ENCODE results near the gene OR52D1. TPM values are rescaled to one million over a fixed set of nuclear protein-coding genes. Genes with fewer than 3 reads are reported as not detected.

OR52D1 gene
- total and polyA plus RNA-seq, 2 of the 8 experiments (the other 6 are each of a cell fraction or from before 2014, with no cell fraction given), result not detected

DNA sequence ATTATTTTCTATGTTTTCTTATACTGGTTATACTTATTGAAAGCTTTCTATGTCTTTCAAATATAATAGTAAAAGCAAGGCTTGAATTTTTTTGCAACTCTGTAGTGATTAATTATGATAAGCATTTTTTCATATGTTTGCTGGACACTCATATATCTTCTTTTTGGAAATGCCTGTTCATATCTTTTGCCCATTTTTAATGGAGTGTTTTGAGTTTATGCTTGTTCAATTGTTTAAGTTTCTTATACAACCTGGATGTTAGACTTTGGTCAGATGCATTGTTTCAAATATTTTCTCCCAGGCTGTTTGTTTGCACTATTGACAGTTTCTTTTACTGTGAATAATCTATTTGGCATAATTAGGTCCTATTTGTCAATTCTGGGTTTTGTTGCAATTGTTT is 48.0 kb downstream of the OR52D1 start (continued):
- no peak for TF ChIP-seq KDM5A (IDR thresholded peaks at IDR 0.05; ENCODE audit: low read length)
- TF ChIP-seq PHF8 (conservative IDR thresholded peaks at IDR 0.05; ENCODE audit: low read depth, low read length), result no peak
- TF ChIP-seq TEAD4 (IDR thresholded peaks at IDR 0.05; ENCODE audit: low read depth, low read length), result no peak

Other genes with a start within 250 kb of the OR52D1 start
- gene HBG1, start 238.8 kb upstream of the OR52D1 start, total RNA-seq (2021; fragmentation: NEBNext Ultra II Directional; extraction: Animal tissue kit (Norgen Biotek cat#: 25700)), result not detected in 2 replicates
- 0.26 TPM in 1 of 2 replicates, not detected in the other for gene HBG1, start 238.8 kb upstream of the OR52D1 start, polyA plus RNA-seq (2011; rRNA removed)
- not detected in 2 replicates for gene HBG2, start 233.9 kb upstream of the OR52D1 start, total RNA-seq (2021; fragmentation: NEBNext Ultra II Directional; extraction: Animal tissue kit (Norgen Biotek cat#: 25700))
- gene HBG2, start 233.9 kb upstream of the OR52D1 start, polyA plus RNA-seq (2011; rRNA removed), result 0.19 and 0.23 TPM in 2 replicates
- gene HBE1, start 218.7 kb upstream of the OR52D1 start, total RNA-seq (2021; fragmentation: NEBNext Ultra II Directional; extraction: Animal tissue kit (Norgen Biotek cat#: 25700)), result not detected in 2 replicates
- gene HBE1, start 218.7 kb upstream of the OR52D1 start, polyA plus RNA-seq (2011; rRNA removed), result 0.20 and 0.39 TPM in 2 replicates
- not detected in 2 replicates for gene OR51B4, start 186.7 kb upstream of the OR52D1 start, total RNA-seq (2021; fragmentation: NEBNext Ultra II Directional; extraction: Animal tissue kit (Norgen Biotek cat#: 25700))
- not detected in 2 replicates for gene OR51B4, start 186.7 kb upstream of the OR52D1 start, polyA plus RNA-seq (2011; rRNA removed)
- not detected in 2 replicates for gene OR51B2, start 164.4 kb upstream of the OR52D1 start, total RNA-seq (2021; fragmentation: NEBNext Ultra II Directional; extraction: Animal tissue kit (Norgen Biotek cat#: 25700))
- not detected in 2 replicates for gene OR51B2, start 164.4 kb upstream of the OR52D1 start, polyA plus RNA-seq (2011; rRNA removed)
- gene OR51B5, start 145.2 kb upstream of the OR52D1 start, total RNA-seq (2021; fragmentation: NEBNext Ultra II Directional; extraction: Animal tissue kit (Norgen Biotek cat#: 25700)), result not detected in 2 replicates
- gene OR51B5, start 145.2 kb upstream of the OR52D1 start, polyA plus RNA-seq (2011; rRNA removed), result 0.06 TPM in 1 of 2 replicates, not detected in the other
- gene OR51B6, start 137.2 kb upstream of the OR52D1 start, total RNA-seq (2021; fragmentation: NEBNext Ultra II Directional; extraction: Animal tissue kit (Norgen Biotek cat#: 25700)), result not detected in 2 replicates
- not detected in 2 replicates for gene OR51B6, start 137.2 kb upstream of the OR52D1 start, polyA plus RNA-seq (2011; rRNA removed)
- gene OR51M1, start 104.9 kb upstream of the OR52D1 start, total RNA-seq (2021; fragmentation: NEBNext Ultra II Directional; extraction: Animal tissue kit (Norgen Biotek cat#: 25700)), result not detected in 2 replicates
- gene OR51M1, start 104.9 kb upstream of the OR52D1 start, polyA plus RNA-seq (2011; rRNA removed), result 0.08 TPM in 1 of 2 replicates, not detected in the other
- gene OR51Q1, start 66.6 kb upstream of the OR52D1 start, total RNA-seq (2021; fragmentation: NEBNext Ultra II Directional; extraction: Animal tissue kit (Norgen Biotek cat#: 25700)), result not detected in 2 replicates
- gene OR51Q1, start 66.6 kb upstream of the OR52D1 start, polyA plus RNA-seq (2011; rRNA removed), result 0.08 and 0.13 TPM in 2 replicates
- not detected in 2 replicates for gene OR51I1, start 47.2 kb upstream of the OR52D1 start, total RNA-seq (2021; fragmentation: NEBNext Ultra II Directional; extraction: Animal tissue kit (Norgen Biotek cat#: 25700))
- gene OR51I1, start 47.2 kb upstream of the OR52D1 start, polyA plus RNA-seq (2011; rRNA removed), result not detected in 2 replicates
- gene OR51I2, start 39.4 kb upstream of the OR52D1 start, total RNA-seq (2021; fragmentation: NEBNext Ultra II Directional; extraction: Animal tissue kit (Norgen Biotek cat#: 25700)), result not detected in 2 replicates
- gene OR51I2, start 39.4 kb upstream of the OR52D1 start, polyA plus RNA-seq (2011; rRNA removed), result not detected in 2 replicates
- gene UBQLN3, start 21.3 kb downstream of the OR52D1 start, total RNA-seq (2021; fragmentation: NEBNext Ultra II Directional; extraction: Animal tissue kit (Norgen Biotek cat#: 25700)), result not detected in 2 replicates
- not detected in 2 replicates for gene UBQLN3, start 21.3 kb downstream of the OR52D1 start, polyA plus RNA-seq (2011; rRNA removed)
- not detected in 2 replicates for gene UBQLNL, start 28.0 kb downstream of the OR52D1 start, total RNA-seq (2021; fragmentation: NEBNext Ultra II Directional; extraction: Animal tissue kit (Norgen Biotek cat#: 25700))
- 0.22 and 0.35 TPM in 2 replicates for gene UBQLNL, start 28.0 kb downstream of the OR52D1 start, polyA plus RNA-seq (2011; rRNA removed)
- not detected in 2 replicates for gene OR52H1, start 59.9 kb downstream of the OR52D1 start, total RNA-seq (2021; fragmentation: NEBNext Ultra II Directional; extraction: Animal tissue kit (Norgen Biotek cat#: 25700))
- 0.09 TPM in 2 replicates for gene OR52H1, start 59.9 kb downstream of the OR52D1 start, polyA plus RNA-seq (2011; rRNA removed)
- not detected in 2 replicates for gene OR52B6, start 92.2 kb downstream of the OR52D1 start, total RNA-seq (2021; fragmentation: NEBNext Ultra II Directional; extraction: Animal tissue kit (Norgen Biotek cat#: 25700))
- gene OR52B6, start 92.2 kb downstream of the OR52D1 start, polyA plus RNA-seq (2011; rRNA removed), result not detected in 2 replicates
- 20.6 and 21.6 TPM in 2 replicates for gene TRIM6, start 108.0 kb downstream of the OR52D1 start, total RNA-seq (2021; fragmentation: NEBNext Ultra II Directional; extraction: Animal tissue kit (Norgen Biotek cat#: 25700))
- 21.8 and 23.3 TPM in 2 replicates for gene TRIM6, start 108.0 kb downstream of the OR52D1 start, polyA plus RNA-seq (2011; rRNA removed)
- 0.63 and 0.76 TPM in 2 replicates for gene TRIM34, start 136.3 kb downstream of the OR52D1 start, total RNA-seq (2021; fragmentation: NEBNext Ultra II Directional; extraction: Animal tissue kit (Norgen Biotek cat#: 25700))
- gene TRIM34, start 136.3 kb downstream of the OR52D1 start, polyA plus RNA-seq (2011; rRNA removed), result 2.6 and 5.8 TPM in 2 replicates
- gene TRIM5, start 196.4 kb downstream of the OR52D1 start, total RNA-seq (2021; fragmentation: NEBNext Ultra II Directional; extraction: Animal tissue kit (Norgen Biotek cat#: 25700)), result 33.3 and 35.5 TPM in 2 replicates
- 14.5 and 23.5 TPM in 2 replicates for gene TRIM5, start 196.4 kb downstream of the OR52D1 start, polyA plus RNA-seq (2011; rRNA removed)
- 56.0 and 57.4 TPM in 2 replicates for gene TRIM22, start 201.1 kb downstream of the OR52D1 start, total RNA-seq (2021; fragmentation: NEBNext Ultra II Directional; extraction: Animal tissue kit (Norgen Biotek cat#: 25700))
- gene TRIM22, start 201.1 kb downstream of the OR52D1 start, polyA plus RNA-seq (2011; rRNA removed), result 42.9 and 82.7 TPM in 2 replicates
- gene OR56B1, start 247.8 kb downstream of the OR52D1 start, total RNA-seq (2021; fragmentation: NEBNext Ultra II Directional; extraction: Animal tissue kit (Norgen Biotek cat#: 25700)), result not detected in 2 replicates
- gene OR56B1, start 247.8 kb downstream of the OR52D1 start, polyA plus RNA-seq (2011; rRNA removed), result 0.08 and 0.20 TPM in 2 replicates